MM.1S (cell line): ENCODE measurements around the gene ADCY2.
A peak's percentile ranks its signal among the peaks of the same experiment; 100 is the strongest.

Source experiments
- DNase-seq: peaks from one replicate; pipeline ENCODE4 v3.0.0-alpha.2; 2015
- H2AFZ ChIP-seq: fragments of 300-600 bp; sonication (generic); 2 replicates; pipeline ENCODE4 v1.6.0; 2016; ENCODE audit warnings: antibody characterized with exemption, low read length
- H3F3A ChIP-seq: fragments of 300-600 bp; sonication (generic); 2 replicates; pipeline ENCODE4 v1.6.1; 2016; ENCODE audit warnings: mild to moderate bottlenecking, antibody characterized with exemption, low read length, moderate library complexity, mixed read lengths; ENCODE audit not compliant: insufficient read depth
- H3K27ac ChIP-seq: fragments of 300-600 bp; sonication (generic); 2 replicates; pipeline ENCODE4 v1.5.1; 2016; ENCODE audit warnings: mild to moderate bottlenecking, low read length
- H3K27me3 ChIP-seq: fragments of 300-600 bp; sonication (generic); replicated peaks from 2 replicates; pipeline ENCODE4 v1.6.0; 2016; ENCODE audit warnings: low read length; ENCODE audit not compliant: insufficient read depth
- H3K36me3 ChIP-seq: fragments of 300-600 bp; sonication (generic); replicated peaks from 2 replicates; pipeline ENCODE4 v1.6.1; 2016; ENCODE audit warnings: mild to moderate bottlenecking, low read length, mixed read lengths; ENCODE audit not compliant: insufficient read depth
- H3K4me1 ChIP-seq: fragments of 300-600 bp; sonication (generic); 2 replicates; pipeline ENCODE4 v1.6.1; 2016; ENCODE audit warnings: low read length, mixed read lengths
- H3K4me2 ChIP-seq: fragments of 300-600 bp; sonication (generic); 2 replicates; pipeline ENCODE4 v1.6.0; 2016; ENCODE audit warnings: low read depth, low read length
- H3K4me3 ChIP-seq: fragments of 300-600 bp; sonication (generic); 2 replicates; pipeline ENCODE4 v1.5.1; 2016; ENCODE audit warnings: low read length, mixed read lengths
- H3K79me2 ChIP-seq: fragments of 300-600 bp; sonication (generic); 2 replicates; pipeline ENCODE4 v1.6.1; 2016; ENCODE audit warnings: mixed run types, low read length, mixed read lengths
- H3K9ac ChIP-seq: fragments of 300-600 bp; sonication (generic); 2 replicates; pipeline ENCODE4 v1.6.1; 2016; ENCODE audit warnings: low read length, mixed read lengths
- H3K9me2 ChIP-seq: fragments of 300-600 bp; sonication (generic); replicated peaks from 2 replicates; pipeline ENCODE4 v1.6.1; 2016; ENCODE audit warnings: mild to moderate bottlenecking, low read length, mixed read lengths; ENCODE audit not compliant: insufficient read depth
- H3K9me3 ChIP-seq: fragments of 300-600 bp; sonication (generic); replicated peaks from 2 replicates; pipeline ENCODE4 v1.6.1; 2016; ENCODE audit warnings: mild to moderate bottlenecking, low read length, mixed read lengths; ENCODE audit not compliant: insufficient read depth
- H4K20me1 ChIP-seq: fragments of 300-600 bp; sonication (generic); 2 replicates; pipeline ENCODE4 v1.6.1; 2016; ENCODE audit warnings: mild to moderate bottlenecking, low read length, moderate library complexity, mixed read lengths; ENCODE audit not compliant: insufficient read depth
- EZH2 ChIP-seq: fragments of 300-600 bp; sonication (generic); optimal IDR thresholded peaks from 2 replicates; pipeline ENCODE3; 2017; ENCODE audit warnings: low read depth, mild to moderate bottlenecking, antibody characterized with exemption, low read length, mixed read lengths
- EZH2phosphoT487 ChIP-seq: fragments of 300-600 bp; sonication (generic); IDR thresholded peaks from 2 replicates; pipeline ENCODE4 v1.6.1; 2018; ENCODE audit warnings: antibody characterized with exemption, low read length
- TF ChIP-seq, protein P1 (sequence below): fragments of 300-600 bp; sonication (generic); IDR thresholded peaks from 2 replicates; pipeline ENCODE4 v1.5.1; 2016; ENCODE audit warnings: antibody characterized with exemption, low read length, mixed read lengths

ADCY2 gene

DNA sequence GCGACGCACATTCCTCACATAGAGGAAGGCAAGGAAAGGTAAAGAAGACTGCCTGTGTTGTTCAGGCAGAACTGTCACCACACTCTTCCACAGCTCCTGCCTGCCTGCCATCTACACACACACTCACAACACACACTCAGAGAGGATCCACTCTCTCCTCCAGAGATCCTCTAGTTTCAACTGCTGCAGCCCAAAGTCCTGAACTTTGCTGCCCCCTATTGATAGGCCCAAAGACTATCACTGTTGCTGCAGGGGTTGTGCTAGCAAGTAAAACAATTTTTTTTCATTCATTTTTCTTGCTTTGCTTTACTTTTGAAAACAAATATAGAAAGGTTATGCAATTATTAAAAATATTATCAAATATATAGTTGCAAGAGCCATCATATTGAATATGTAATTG lies 460.9 kb downstream of the ADCY2 start:
- Histone ChIP-seq H3K9me2 (no peaks in the 10 kb centered on the region), H3F3A (peaks cover 8% of the 10 kb centered on the region; the same call in 1 of the 2 replicates), H3K4me2 (no peak overlapping the region), H3K4me3 (no peak overlapping the region), H3K9me3 (no peaks in the 10 kb centered on the region), H4K20me1 (no peaks in the 10 kb centered on the region), H3K36me3 (peaks cover 10% of the 10 kb centered on the region; the same call in 1 of the 2 replicates), H3K27ac (no peak overlapping the region), H3K27me3 (no peaks in the 10 kb centered on the region), H3K79me2 (no peaks in the 10 kb centered on the region), H3K4me1 (peaks cover 20% of the 10 kb centered on the region), H2AFZ (no peak overlapping the region), H3K9ac (no peak overlapping the region)
- peak; percentile 67 for DNase-seq
- TF ChIP-seq, protein P1, sequence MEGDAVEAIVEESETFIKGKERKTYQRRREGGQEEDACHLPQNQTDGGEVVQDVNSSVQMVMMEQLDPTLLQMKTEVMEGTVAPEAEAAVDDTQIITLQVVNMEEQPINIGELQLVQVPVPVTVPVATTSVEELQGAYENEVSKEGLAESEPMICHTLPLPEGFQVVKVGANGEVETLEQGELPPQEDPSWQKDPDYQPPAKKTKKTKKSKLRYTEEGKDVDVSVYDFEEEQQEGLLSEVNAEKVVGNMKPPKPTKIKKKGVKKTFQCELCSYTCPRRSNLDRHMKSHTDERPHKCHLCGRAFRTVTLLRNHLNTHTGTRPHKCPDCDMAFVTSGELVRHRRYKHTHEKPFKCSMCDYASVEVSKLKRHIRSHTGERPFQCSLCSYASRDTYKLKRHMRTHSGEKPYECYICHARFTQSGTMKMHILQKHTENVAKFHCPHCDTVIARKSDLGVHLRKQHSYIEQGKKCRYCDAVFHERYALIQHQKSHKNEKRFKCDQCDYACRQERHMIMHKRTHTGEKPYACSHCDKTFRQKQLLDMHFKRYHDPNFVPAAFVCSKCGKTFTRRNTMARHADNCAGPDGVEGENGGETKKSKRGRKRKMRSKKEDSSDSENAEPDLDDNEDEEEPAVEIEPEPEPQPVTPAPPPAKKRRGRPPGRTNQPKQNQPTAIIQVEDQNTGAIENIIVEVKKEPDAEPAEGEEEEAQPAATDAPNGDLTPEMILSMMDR = peak; percentile 72
- TF ChIP-seq EZH2 (no peak), EZH2phosphoT487 (no peak)

DNA sequence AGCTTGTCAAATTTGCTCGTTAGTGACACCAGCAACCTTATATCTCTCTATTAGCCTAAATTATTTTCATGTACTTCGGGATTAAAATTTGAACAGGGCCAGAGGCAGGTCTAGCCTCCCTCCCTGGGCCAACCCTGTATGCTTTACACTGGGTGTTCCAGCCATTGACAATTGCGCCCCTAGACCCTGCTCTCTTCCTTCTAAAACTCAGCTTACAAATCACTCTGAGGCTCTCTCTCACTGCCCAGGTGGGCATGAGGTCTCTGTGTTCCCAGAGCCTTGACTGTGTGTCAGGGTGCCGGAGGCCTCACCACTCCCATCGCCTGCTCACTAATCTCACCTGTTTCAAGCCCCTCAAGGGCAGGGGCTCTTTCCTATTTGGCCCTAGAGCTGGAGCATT lies 461.4 kb downstream of the ADCY2 start:
- H2AFZ ChIP-seq = no peak overlapping the region
- peaks cover 8% of the 10 kb centered on the region; the same call in 1 of the 2 replicates for H3F3A ChIP-seq
- TF ChIP-seq EZH2 (no peak), EZH2phosphoT487 (no peak)
- TF ChIP-seq, protein P1 = no peak
- H3K9me2 ChIP-seq = no peaks in the 10 kb centered on the region
- no peaks in the 10 kb centered on the region for H3K9me3 ChIP-seq
- no peaks in the 10 kb centered on the region for H3K27me3 ChIP-seq
- H3K4me1 ChIP-seq = peaks cover 20% of the 10 kb centered on the region
- no peaks in the 10 kb centered on the region for H3K79me2 ChIP-seq
- H3K9ac ChIP-seq = no peak overlapping the region
- no peak for DNase-seq
- no peak overlapping the region for H3K4me2 ChIP-seq
- no peak overlapping the region for H3K4me3 ChIP-seq
- H3K36me3 ChIP-seq = peaks cover 10% of the 10 kb centered on the region; the same call in 1 of the 2 replicates
- no peaks in the 10 kb centered on the region for H4K20me1 ChIP-seq
- H3K27ac ChIP-seq = no peak overlapping the region

DNA sequence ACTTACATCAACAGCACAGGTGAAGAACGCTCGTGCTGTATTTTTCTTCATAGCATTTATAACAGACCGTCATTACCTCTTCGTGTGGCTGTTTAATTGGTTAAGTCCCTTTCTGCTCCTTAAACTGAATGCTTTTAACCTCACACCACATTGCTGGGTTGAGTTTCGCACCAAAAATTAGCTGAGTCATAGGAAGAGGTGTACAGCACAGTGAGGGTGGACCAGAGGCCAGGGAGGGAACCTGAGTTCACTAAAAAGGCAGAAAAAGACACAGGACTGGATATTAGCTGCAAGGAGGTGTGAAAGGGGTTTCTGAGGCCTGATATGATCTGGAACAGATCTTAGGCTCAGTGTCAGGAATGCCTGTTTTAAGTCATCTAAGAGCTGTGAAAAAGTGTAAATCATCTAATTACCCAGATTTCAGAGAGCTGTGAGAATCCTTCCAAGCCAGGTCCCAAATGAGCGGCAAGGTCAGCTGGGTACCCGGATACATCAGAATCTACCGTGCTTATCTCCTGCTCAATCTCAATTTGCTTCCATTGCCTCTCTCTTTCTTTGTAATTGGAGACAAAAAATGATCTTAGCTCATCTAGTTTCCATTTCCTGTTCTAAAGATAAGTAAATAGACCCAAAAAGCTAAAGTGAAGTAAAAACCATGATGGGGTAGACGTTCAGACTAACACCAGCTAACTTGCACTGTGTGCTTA lies 462.1 kb downstream of the ADCY2 start:
- peak overlapping the region; percentile 26 for H3K4me2 ChIP-seq
- no peaks in the 10 kb centered on the region for H3K79me2 ChIP-seq
- H3K36me3 ChIP-seq = peaks cover 10% of the 10 kb centered on the region; the same call in 1 of the 2 replicates
- H3K27ac ChIP-seq = peak overlapping the region; percentile 9; the same call in 1 of the 2 replicates
- H3F3A ChIP-seq = peaks cover 8% of the 10 kb centered on the region; the same call in 1 of the 2 replicates
- H3K9me2 ChIP-seq = no peaks in the 10 kb centered on the region
- H3K4me1 ChIP-seq = peaks cover 20% of the 10 kb centered on the region
- H4K20me1 ChIP-seq = no peaks in the 10 kb centered on the region
- H3K27me3 ChIP-seq = no peaks in the 10 kb centered on the region
- H3K9me3 ChIP-seq = no peaks in the 10 kb centered on the region
- peak; percentile 27 for DNase-seq
- H2AFZ ChIP-seq = no peak overlapping the region
- H3K9ac ChIP-seq = no peak overlapping the region; the same call in 1 of the 2 replicates
- TF ChIP-seq EZH2phosphoT487 (no peak), EZH2 (no peak)
- TF ChIP-seq, protein P1 = no peak
- no peak overlapping the region for H3K4me3 ChIP-seq
